Thoracic aorta (tissue), 2 donors: ENCODE data around the gene CCDC183. TPM values are rescaled to one million over a fixed set of nuclear protein-coding genes. Genes with fewer than 3 reads are reported as not detected.

Experiments used
- ATAC-seq: fragments of 150-250 bp; one replicate; pipeline ENCODE4 v1.8.0; 2017; ENCODE audit warnings: low read depth; ENCODE audit not compliant: insufficient number of reproducible peaks, low FRiP score
- DNase-seq: peaks from one replicate; pipeline ENCODE4 v3.0.0-alpha.2; 2020; ENCODE audit warnings: low spot score
- H3K27ac ChIP-seq, 2 donors: fragments of 200-600 bp; sonication (generic); 1 replicate in 1 of 2; 2 replicates in 1 of 2; pipeline ENCODE4 v1.5.1; 2016; ENCODE audit warnings: mild to moderate bottlenecking in 2 of 2, moderate library complexity in 2 of 2
- H3K27me3 ChIP-seq: fragments of 200-600 bp; sonication (generic); replicated peaks from 2 replicates; pipeline ENCODE4 v1.6.0; 2016; ENCODE audit warnings: mild to moderate bottlenecking; ENCODE audit not compliant: insufficient read depth
- H3K36me3 ChIP-seq: fragments of 200-600 bp; sonication (generic); one replicate; pipeline ENCODE4 v1.5.1; 2016
- H3K4me1 ChIP-seq, 2 donors: fragments of 200-600 bp; sonication (generic); 1 replicate in 1 of 2; 2 replicates in 1 of 2; pipeline versions ENCODE4 v1.5.1 to v1.6.0; 2016; ENCODE audit warnings: low read depth in 2 of 2, mild to moderate bottlenecking in 1 of 2; ENCODE audit not compliant: control insufficient read depth in 1 of 2
- H3K4me3 ChIP-seq: fragments of 200-600 bp; sonication (generic); 2 replicates; pipeline ENCODE4 v1.5.1; 2016; ENCODE audit warnings: mild to moderate bottlenecking
- H3K9me3 ChIP-seq: fragments of 200-600 bp; sonication (generic); 2 replicates; pipeline ENCODE4 v1.5.1; 2016
- total RNA-seq, 2 donors: library from RNA; depleted of rRNA; stranded (reverse); fragments of >200 nt; gene quantifications; one replicate each; pipeline versions ENCODE4 v1.1.0 to v1.2.3, GENCODE V29; 2016
- TF ChIP-seq, protein P1 (sequence below): fragments of 200-600 bp; sonication (generic); IDR thresholded peaks from one replicate; pipeline ENCODE4 v1.5.1; 2019; ENCODE audit warnings: antibody characterized with exemption

CCDC183 gene
- total RNA-seq, result under 1 TPM; 0.68 to 0.71 TPM

DNA sequence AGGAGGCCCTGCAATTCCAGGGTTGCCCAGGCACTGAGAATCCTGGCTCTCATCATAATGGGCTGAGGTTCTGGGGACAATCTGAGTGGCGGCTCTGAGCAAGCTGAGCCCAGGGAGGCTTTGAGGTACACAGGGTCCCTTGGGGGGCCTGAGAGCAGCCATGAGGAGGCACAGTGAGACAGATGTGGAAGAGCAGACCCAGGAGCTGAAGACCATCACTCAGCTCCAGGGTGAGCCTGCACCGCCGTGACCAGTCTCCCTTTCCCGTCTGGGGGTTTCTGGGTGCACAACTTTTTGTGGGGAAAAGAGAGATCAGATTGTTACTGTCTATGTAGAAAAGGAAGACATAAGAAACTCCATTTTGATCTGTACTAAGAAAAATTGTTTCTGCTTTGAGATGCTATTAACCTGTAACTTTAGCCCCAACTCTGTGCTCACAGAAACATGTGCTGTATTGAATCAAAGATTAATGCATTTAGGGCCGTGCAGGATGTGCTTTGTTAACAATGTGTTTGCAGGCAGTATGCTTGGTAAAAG is at the start of gene CCDC183:
Gene CCDC183, plus strand, starts transcription at position 101 of the 537 bp plus-strand sequence. Its CDS starts 60 bp downstream, at position 161.
- peaks cover 7% of the 10 kb centered on the region for H3K27me3 ChIP-seq
- no peak for ATAC-seq
- H3K4me3 ChIP-seq, result no peak within 1 kb of the TSS
- H3K9me3 ChIP-seq, result no peaks in the 10 kb centered on the region
- TF ChIP-seq, protein P1, sequence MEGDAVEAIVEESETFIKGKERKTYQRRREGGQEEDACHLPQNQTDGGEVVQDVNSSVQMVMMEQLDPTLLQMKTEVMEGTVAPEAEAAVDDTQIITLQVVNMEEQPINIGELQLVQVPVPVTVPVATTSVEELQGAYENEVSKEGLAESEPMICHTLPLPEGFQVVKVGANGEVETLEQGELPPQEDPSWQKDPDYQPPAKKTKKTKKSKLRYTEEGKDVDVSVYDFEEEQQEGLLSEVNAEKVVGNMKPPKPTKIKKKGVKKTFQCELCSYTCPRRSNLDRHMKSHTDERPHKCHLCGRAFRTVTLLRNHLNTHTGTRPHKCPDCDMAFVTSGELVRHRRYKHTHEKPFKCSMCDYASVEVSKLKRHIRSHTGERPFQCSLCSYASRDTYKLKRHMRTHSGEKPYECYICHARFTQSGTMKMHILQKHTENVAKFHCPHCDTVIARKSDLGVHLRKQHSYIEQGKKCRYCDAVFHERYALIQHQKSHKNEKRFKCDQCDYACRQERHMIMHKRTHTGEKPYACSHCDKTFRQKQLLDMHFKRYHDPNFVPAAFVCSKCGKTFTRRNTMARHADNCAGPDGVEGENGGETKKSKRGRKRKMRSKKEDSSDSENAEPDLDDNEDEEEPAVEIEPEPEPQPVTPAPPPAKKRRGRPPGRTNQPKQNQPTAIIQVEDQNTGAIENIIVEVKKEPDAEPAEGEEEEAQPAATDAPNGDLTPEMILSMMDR, result no peak
- H3K27ac ChIP-seq, result no peak within 1 kb of the TSS
- H3K4me1 ChIP-seq, result peaks cover 16 to 25% of the 10 kb centered on the region in 2 donors
- no peak for DNase-seq
- H3K36me3 ChIP-seq, result no peaks in the 10 kb centered on the region

DNA sequence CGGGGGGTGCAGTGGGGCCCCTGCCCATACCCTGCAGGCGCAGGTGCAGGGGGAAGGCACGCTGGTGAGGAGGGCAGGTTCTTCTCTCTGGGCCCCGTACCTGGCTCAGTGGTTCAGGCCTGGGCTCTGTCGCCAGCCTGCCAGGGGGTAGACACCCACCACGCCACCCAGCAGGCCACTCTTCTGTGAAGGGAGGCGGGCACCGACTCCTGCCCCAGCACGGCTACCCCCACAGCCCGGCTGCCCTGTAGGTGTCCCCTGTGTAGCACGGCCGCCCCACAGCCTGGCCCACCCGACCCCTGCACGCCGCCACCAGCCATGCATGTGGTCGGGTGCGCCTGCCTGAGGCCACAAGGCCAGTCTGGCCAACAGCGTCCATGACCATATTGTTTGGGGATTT is 49.5 kb upstream of the CCDC183 start:
- no peak for ATAC-seq
- Histone ChIP-seq H3K36me3 (no peaks in the 10 kb centered on the region), H3K4me1 (peaks cover 0 to 8% of the 10 kb centered on the region in 2 donors), H3K4me3 (no peak overlapping the region), H3K27me3 (no peaks in the 10 kb centered on the region), H3K9me3 (peaks cover 3% of the 10 kb centered on the region), H3K27ac (no peak overlapping the region)
- no peak for DNase-seq
- TF ChIP-seq, protein P1, result no peak

DNA sequence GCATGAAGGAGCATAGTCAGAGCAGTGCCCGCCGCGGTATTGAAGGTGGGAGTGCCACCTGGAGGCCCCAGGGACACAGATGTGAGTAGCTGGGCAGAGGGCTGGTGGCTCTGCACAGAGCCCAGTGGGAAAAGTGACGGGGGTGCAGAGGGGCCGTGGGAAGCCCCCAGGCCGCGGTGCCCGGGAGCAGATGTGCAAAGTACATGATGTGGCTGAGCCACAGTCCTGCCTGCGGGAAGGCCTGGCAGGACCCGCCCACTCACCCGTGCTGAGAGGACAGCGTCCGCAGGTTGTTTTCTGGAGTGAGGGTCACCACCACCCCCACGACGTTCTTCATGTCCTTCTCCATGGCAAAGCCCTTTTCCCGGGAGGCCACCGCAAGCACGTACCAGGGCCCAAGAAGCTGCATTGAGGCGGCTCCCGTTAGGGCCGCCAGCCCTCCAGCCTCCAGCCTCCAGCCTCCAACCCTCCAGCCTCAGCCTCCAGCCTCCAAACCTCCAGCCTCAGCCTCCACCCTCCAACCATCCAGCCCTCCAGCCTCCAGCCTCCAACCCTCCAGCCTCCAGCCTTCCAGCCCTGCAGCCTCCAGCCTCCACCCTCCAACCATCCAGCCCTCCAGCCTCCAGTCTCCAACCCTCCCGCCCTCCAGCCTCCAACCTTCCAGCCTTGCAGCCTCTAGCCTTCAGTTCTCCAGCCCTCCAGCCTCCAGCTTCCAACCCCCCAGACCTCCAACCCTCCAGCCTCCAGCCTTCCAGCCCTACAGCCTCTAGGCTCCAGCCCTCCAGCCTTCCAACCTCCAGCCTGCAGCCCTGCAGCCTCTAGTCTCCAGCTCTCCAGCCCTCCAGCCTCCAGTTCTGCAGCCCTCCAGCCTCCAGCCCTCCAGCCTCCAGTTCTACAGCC is 48.7 kb upstream of the CCDC183 start:
- H3K9me3 ChIP-seq, result peaks cover 6% of the 10 kb centered on the region
- H3K4me3 ChIP-seq, result no peak overlapping the region
- no peaks in the 10 kb centered on the region for H3K36me3 ChIP-seq
- DNase-seq (no peak), ATAC-seq (no peak)
- H3K4me1 ChIP-seq, result no peaks in the 10 kb centered on the region
- no peaks in the 10 kb centered on the region for H3K27me3 ChIP-seq
- H3K27ac ChIP-seq, result no peak overlapping the region
- TF ChIP-seq, protein P1, result no peak

DNA sequence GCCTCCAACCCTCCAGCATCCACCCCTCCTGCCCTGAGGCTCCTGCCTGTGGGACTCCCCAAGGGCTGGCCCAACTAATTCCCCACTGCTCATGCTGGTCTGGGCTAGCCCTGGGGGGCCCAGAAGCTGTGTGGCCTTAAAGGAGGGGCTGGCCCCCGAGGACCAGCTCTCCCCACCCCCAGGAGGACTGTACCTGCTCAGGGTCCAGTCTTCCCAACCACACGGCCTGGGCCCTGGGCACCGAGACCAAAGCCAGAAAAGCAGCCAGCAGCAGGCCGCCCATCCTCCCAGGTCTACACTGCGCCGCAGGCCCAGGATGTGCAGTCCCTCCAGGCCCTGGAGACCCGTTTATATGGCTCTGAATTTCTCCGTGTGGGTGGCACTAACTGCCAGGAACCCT is 47.9 kb upstream of the CCDC183 start, which contains the start of gene LCN6:
Gene LCN6, minus strand, starts transcription at position 325 of the 400 bp plus-strand sequence. Its CDS starts 42 bp downstream, at position 283.
- TF ChIP-seq, protein P1, result no peak
- Histone ChIP-seq H3K36me3 (no peaks in the 10 kb centered on the region), H3K9me3 (peaks cover 11% of the 10 kb centered on the region), H3K27me3 (no peaks in the 10 kb centered on the region), H3K27ac (no peak within 1 kb of the TSS), H3K4me3 (no peak within 1 kb of the TSS), H3K4me1 (no peaks in the 10 kb centered on the region)
- DNase-seq, result no peak
- no peak for ATAC-seq
